PC-3 (cell line): Measurements from ENCODE around the gene RFXAP. TPM values are rescaled to one million over a fixed set of nuclear protein-coding genes. Genes with fewer than 3 reads are reported as not detected.

Experiments used
- ATAC-seq: fragments of 200-7000 bp; cut with Tn5 transposase; 2 replicates; pipeline ENCODE4 v1.9.1; 2020; ENCODE audit warnings: mild to moderate bottlenecking, moderate library complexity
- BruUV-seq: library from RNA; stranded (reverse); fragments of 400-500 nt; replicated peaks from 2 replicates; lab custom pipeline; 2021; lab: Mats Ljungman, UMichigan
- CTCF ChIA-PET: fragments of 300-600 bp; sonication (Branson Sonifier 250); formaldehyde crosslinking; loops from one replicate; lab custom pipeline; 2022; ENCODE audit warnings: antibody characterized with exemption; lab: Charles Lee
- POLR2A ChIA-PET: fragments of 300-600 bp; sonication (Branson Sonifier 250); formaldehyde crosslinking; loops from one replicate; lab custom pipeline; 2022; ENCODE audit warnings: antibody characterized with exemption; ENCODE audit not compliant: unreplicated experiment; lab: Charles Lee
- DNase-seq: peaks from one replicate; pipeline ENCODE4 v3.0.0-alpha.2; 2015
- H2AFZ ChIP-seq: fragments of 300-600 bp; sonication (generic); 2 replicates; pipeline ENCODE4 v1.6.0; 2016; ENCODE audit warnings: antibody characterized with exemption, low read length
- H3F3A ChIP-seq: fragments of 300-600 bp; sonication (generic); one replicate; pipeline ENCODE4 v1.6.0; 2017; ENCODE audit warnings: antibody characterized with exemption, low read length, control low read depth, mild to moderate bottlenecking; ENCODE audit not compliant: unreplicated experiment
- H3K27ac ChIP-seq: fragments of 300-600 bp; sonication (generic); 2 replicates; pipeline ENCODE4 v1.5.1; 2016; ENCODE audit warnings: mild to moderate bottlenecking, low read length
- H3K27me3 ChIP-seq: fragments of 300-600 bp; sonication (generic); 2 replicates; pipeline ENCODE4 v1.6.1; 2016; ENCODE audit warnings: low read length, mixed read lengths
- H3K36me3 ChIP-seq: fragments of 300-600 bp; sonication (generic); 2 replicates; pipeline ENCODE4 v1.6.1; 2016; ENCODE audit warnings: low read depth, mixed run types, low read length, mixed read lengths
- H3K4me1 ChIP-seq: fragments of 300-600 bp; sonication (generic); 2 replicates; pipeline ENCODE4 v1.5.1; 2016; ENCODE audit warnings: low read length; ENCODE audit not compliant: insufficient read depth
- H3K4me2 ChIP-seq: fragments of 300-600 bp; sonication (generic); 2 replicates; pipeline ENCODE4 v1.6.0; 2016; ENCODE audit warnings: low read length
- H3K4me3 ChIP-seq: fragments of 300-600 bp; sonication (generic); 2 replicates; pipeline ENCODE4 v1.5.1; 2016; ENCODE audit warnings: mild to moderate bottlenecking, low read length, mixed read lengths
- H3K79me2 ChIP-seq: fragments of 300-600 bp; sonication (generic); 2 replicates; pipeline ENCODE4 v1.6.1; 2017; ENCODE audit warnings: low read length, mixed read lengths
- H3K9ac ChIP-seq: fragments of 300-600 bp; sonication (generic); 2 replicates; pipeline ENCODE4 v1.6.0; 2016; ENCODE audit warnings: mild to moderate bottlenecking, low read length
- H3K9me2 ChIP-seq: fragments of 300-600 bp; sonication (generic); replicated peaks from 2 replicates; pipeline ENCODE4 v1.6.1; 2016; ENCODE audit warnings: mixed run types, low read length, mixed read lengths
- H3K9me3 ChIP-seq: fragments of 300-600 bp; sonication (generic); 2 replicates; pipeline ENCODE4 v1.6.1; 2016; ENCODE audit warnings: low read length, mixed read lengths
- H4K20me1 ChIP-seq: fragments of 300-600 bp; sonication (generic); 2 replicates; pipeline ENCODE4 v1.6.1; 2016; ENCODE audit warnings: low read length, mixed read lengths
- CTCF ChIP-seq: fragments of 300-600 bp; sonication (generic); conservative IDR thresholded peaks from 2 replicates; pipeline ENCODE4 v1.5.1; 2017; ENCODE audit warnings: antibody characterized with exemption, low read depth, mild to moderate bottlenecking, low read length
- EZH2 ChIP-seq: fragments of 300-600 bp; sonication (generic); IDR thresholded peaks from one replicate; pipeline ENCODE4 v1.6.1; 2017; ENCODE audit warnings: antibody characterized with exemption, mild to moderate bottlenecking, low read length; ENCODE audit not compliant: unreplicated experiment
- EZH2phosphoT487 ChIP-seq: fragments of 300-600 bp; sonication (generic); IDR thresholded peaks from 2 replicates; pipeline ENCODE4 v1.6.1; 2018; ENCODE audit warnings: mild to moderate bottlenecking, antibody characterized with exemption, low read length, borderline replicate concordance
- intact Hi-C: fragments of 100-400 bp; cut with micrococcal nuclease; formaldehyde crosslinking; loops from 2 replicates; pipeline ENCODE4 v1.9.0; 2023
- total RNA-seq: library from RNA; depleted of rRNA; stranded (reverse); fragments of >200 nt; gene quantifications from 2 replicates; pipeline ENCODE4 v1.2.3, GENCODE V29; 2014

The RFXAP gene
- total RNA-seq, 1 experiment from 2014 or later: 1.2 TPM

- ChIA-PET POLR2A (no interaction called here), CTCF (no interaction called here)
- intact Hi-C loops: no loop called here
- Histone ChIP-seq H3K27me3 (no peaks in the 10 kb centered on the region), H3K9ac (no peak overlapping the region), H3F3A (no peaks in the 10 kb centered on the region), H4K20me1 (no peaks in the 10 kb centered on the region), H3K79me2 (no peaks in the 10 kb centered on the region), H3K4me2 (no peak overlapping the region), H3K4me3 (no peak overlapping the region), H3K4me1 (no peaks in the 10 kb centered on the region), H3K9me3 (no peaks in the 10 kb centered on the region), H3K27ac (no peak overlapping the region), H3K9me2 (no peaks in the 10 kb centered on the region), H2AFZ (no peak overlapping the region), H3K36me3 (no peaks in the 10 kb centered on the region; the same call in 1 of the 2 replicates)
- BruUV-seq: no TSS peak
- ATAC-seq (no peak), DNase-seq (no peak)
- TF ChIP-seq EZH2phosphoT487: no peak
- no peak for TF ChIP-seq EZH2
- no peak for TF ChIP-seq CTCF
These were observed 10.7 kb downstream of the RFXAP start for GRCh38 chr13:36829753-36830152.

GRCh38 chr13:36831291-36831690 is 12.3 kb downstream of the RFXAP start:
- ChIA-PET POLR2A (no interaction called here), CTCF (no interaction called here)
- H3K4me3 ChIP-seq: no peak overlapping the region
- no peaks in the 10 kb centered on the region for H3K27me3 ChIP-seq
- no peaks in the 10 kb centered on the region; the same call in 1 of the 2 replicates for H3K36me3 ChIP-seq
- intact Hi-C loops: no loop called here
- TF ChIP-seq CTCF (no peak), EZH2phosphoT487 (no peak)
- H3K4me2 ChIP-seq: no peak overlapping the region
- no peaks in the 10 kb centered on the region for H3K4me1 ChIP-seq
- no TSS peak for BruUV-seq
- no peak overlapping the region for H3K27ac ChIP-seq
- no peaks in the 10 kb centered on the region for H4K20me1 ChIP-seq
- no peaks in the 10 kb centered on the region for H3K9me2 ChIP-seq
- no peak for DNase-seq
- H3K9me3 ChIP-seq: no peaks in the 10 kb centered on the region
- H2AFZ ChIP-seq: no peak overlapping the region
- no peak overlapping the region for H3K9ac ChIP-seq
- no peaks in the 10 kb centered on the region for H3F3A ChIP-seq
- H3K79me2 ChIP-seq: no peaks in the 10 kb centered on the region
- no peak for ATAC-seq

- peak; percentile 12 for DNase-seq
- no peak overlapping the region for H3K9ac ChIP-seq
- no peak overlapping the region for H3K4me2 ChIP-seq
- intact Hi-C loops: no loop called here
- H3K4me1 ChIP-seq: no peaks in the 10 kb centered on the region
- no peaks in the 10 kb centered on the region for H3K9me3 ChIP-seq
- H3K36me3 ChIP-seq: no peaks in the 10 kb centered on the region; the same call in 1 of the 2 replicates
- ChIA-PET CTCF (interaction anchor here (0.5 kb wide), 1 partner anchor 441 kb away, joined by 8 read pairs; no protein-coding TSS in a partner anchor), POLR2A (no interaction called here)
- H3K4me3 ChIP-seq: no peak overlapping the region
- H3K27me3 ChIP-seq: no peaks in the 10 kb centered on the region
- BruUV-seq: no TSS peak
- no peaks in the 10 kb centered on the region for H4K20me1 ChIP-seq
- H3K79me2 ChIP-seq: no peaks in the 10 kb centered on the region
- no peak overlapping the region for H2AFZ ChIP-seq
- no peak overlapping the region for H3K27ac ChIP-seq
- H3K9me2 ChIP-seq: no peaks in the 10 kb centered on the region
- 0 out of 2 replicates have a peak, but pooled peaks have one; percentile 43 for ATAC-seq
- TF ChIP-seq EZH2phosphoT487 (no peak), CTCF (no peak), EZH2 (no peak)
- no peaks in the 10 kb centered on the region for H3F3A ChIP-seq
These were observed 15.3 kb downstream of the RFXAP start for GRCh38 chr13:36834299-36834698.
